GM21576 (cell line): ENCODE results near the gene SMYD3.

Source experiments
- ATAC-seq: cut with Tn5 transposase; IDR thresholded peaks from one replicate; pipeline ENCODE4 v1.9.1; 2021; ENCODE audit warnings: mild to moderate bottlenecking, moderate library complexity; ENCODE audit not compliant: unreplicated experiment

SMYD3 gene

GRCh38 chr1:246281639-246282038 lies 225.4 kb downstream of the SMYD3 start:
- no peak for ATAC-seq

GRCh38 chr1:246281195-246281594 lies 225.9 kb downstream of the SMYD3 start:
- no peak for ATAC-seq

- ATAC-seq, result no peak
Observed at GRCh38 chr1:246280551-246280950, 226.5 kb downstream of the SMYD3 start.

GRCh38 chr1:246279402-246279801 lies 227.7 kb downstream of the SMYD3 start:
- ATAC-seq, result no peak

- ATAC-seq, result no peak
Observed at GRCh38 chr1:246278371-246278770, 228.7 kb downstream of the SMYD3 start.

GRCh38 chr1:246275036-246275435 lies 232.0 kb downstream of the SMYD3 start:
- ATAC-seq, result no peak

- ATAC-seq, result no peak
Observed at GRCh38 chr1:246274186-246274585, 232.9 kb downstream of the SMYD3 start.

GRCh38 chr1:246271516-246271915 lies 235.6 kb downstream of the SMYD3 start:
- no peak for ATAC-seq

GRCh38 chr1:246270236-246270635 lies 236.8 kb downstream of the SMYD3 start:
- ATAC-seq, result no peak

- no peak for ATAC-seq
Observed at GRCh38 chr1:246269466-246269865, 237.6 kb downstream of the SMYD3 start.

- ATAC-seq, result no peak
Observed at GRCh38 chr1:246267896-246268295, 239.2 kb downstream of the SMYD3 start.

- ATAC-seq, result no peak
Observed at GRCh38 chr1:246267426-246267825, 239.7 kb downstream of the SMYD3 start.

GRCh38 chr1:246265481-246265880 lies 241.6 kb downstream of the SMYD3 start:
- ATAC-seq, result no peak

- no peak for ATAC-seq
Observed at GRCh38 chr1:246262281-246262680, 244.8 kb downstream of the SMYD3 start.

- no peak for ATAC-seq
Observed at GRCh38 chr1:246261639-246262038, 245.4 kb downstream of the SMYD3 start.

GRCh38 chr1:246258250-246258649 lies 248.8 kb downstream of the SMYD3 start:
- ATAC-seq, result no peak

GRCh38 chr1:246255773-246256172 lies 251.3 kb downstream of the SMYD3 start:
- ATAC-seq, result no peak

- ATAC-seq, result no peak
Observed at GRCh38 chr1:246254854-246255253, 252.2 kb downstream of the SMYD3 start.

GRCh38 chr1:246246430-246246829 lies 260.6 kb downstream of the SMYD3 start:
- ATAC-seq, result no peak

- ATAC-seq, result no peak
Observed at GRCh38 chr1:246245541-246245940, 261.5 kb downstream of the SMYD3 start.

- ATAC-seq, result no peak
Observed at GRCh38 chr1:246232126-246232525, 275.0 kb downstream of the SMYD3 start.

- no peak for ATAC-seq
Observed at GRCh38 chr1:246226041-246226440, 281.0 kb downstream of the SMYD3 start.

GRCh38 chr1:246221485-246222255 lies 285.4 kb downstream of the SMYD3 start:
- ATAC-seq, result no peak
